Choroid plexus epithelial cell (primary cell): ENCODE measurements around the gene PRRT1B.

Source experiments
- DNase-seq: peaks from one replicate; pipeline ENCODE4 v3.0.0-alpha.2; 2010; ENCODE audit warnings: low read depth
- H3K4me3 ChIP-seq: 2 replicates; pipeline ENCODE4 v1.5.1; 2011; ENCODE audit warnings: low read depth, mild to moderate bottlenecking, control low read depth, low read length, moderate library complexity
- CTCF ChIP-seq: conservative IDR thresholded peaks from 2 replicates; pipeline ENCODE4 v1.5.1; 2011; ENCODE audit warnings: low read depth, mild to moderate bottlenecking, control low read depth, inconsistent platforms, low read length, moderate library complexity

Gene PRRT1B

GRCh38 chr9:131522257-131523085 is 22.9 kb upstream of the PRRT1B start:
- DNase-seq, result no peak
- no peak for TF ChIP-seq CTCF
- no peak overlapping the region for H3K4me3 ChIP-seq

GRCh38 chr9:131523086-131523388 is 22.3 kb upstream of the PRRT1B start:
- no peak overlapping the region for H3K4me3 ChIP-seq
- no peak for DNase-seq
- TF ChIP-seq CTCF, result no peak

- no peak for DNase-seq
- TF ChIP-seq CTCF, result no peak
Measured at GRCh38 chr9:131523451-131524435, 21.6 kb upstream of the PRRT1B start.

GRCh38 chr9:131524665-131525315 is 20.5 kb upstream of the PRRT1B start:
- H3K4me3 ChIP-seq, result no peak overlapping the region
- DNase-seq, result peak; percentile 66
- no peak for TF ChIP-seq CTCF

More at GRCh38 chr9:131523451-131524435, 21.6 kb upstream of the PRRT1B start:
- H3K4me3 ChIP-seq, result no peak overlapping the region

- H3K4me3 ChIP-seq, result no peak overlapping the region
- TF ChIP-seq CTCF, result no peak
- DNase-seq, result no peak
Measured at GRCh38 chr9:131525643-131526565, 19.4 kb upstream of the PRRT1B start.

GRCh38 chr9:131528186-131528585 is 17.1 kb upstream of the PRRT1B start:
- TF ChIP-seq CTCF, result no peak
- H3K4me3 ChIP-seq, result no peak overlapping the region
- no peak for DNase-seq
